HepG2 (cell line): ENCODE data around the gene SERPINA6. TPM values are rescaled to one million over a fixed set of nuclear protein-coding genes. Genes with fewer than 3 reads are reported as not detected.
A peak's percentile ranks its signal among the peaks of the same experiment; 100 is the strongest.

Source experiments
- AGO1 ChIP-seq: fragments of 200-400 bp; formaldehyde crosslinking; IDR thresholded peaks from 2 replicates; pipeline ENCODE4 v1.6.1; 2017; ENCODE audit warnings: mild to moderate bottlenecking, low read depth, low read length, moderate library complexity; ENCODE audit not compliant: poor library complexity, severe bottlenecking
- FLYWCH1 ChIP-seq: sonication (generic); formaldehyde crosslinking; IDR thresholded peaks from 2 replicates; pipeline ENCODE4 v1.8.1; 2023; ENCODE audit warnings: mild to moderate bottlenecking, missing genetic modification reagents
- FOXO1 ChIP-seq: sonication (generic); formaldehyde crosslinking; IDR thresholded peaks from 2 replicates; pipeline ENCODE4 v1.4.0; 2020; ENCODE audit warnings: missing genetic modification reagents
- GATAD1 ChIP-seq: IDR thresholded peaks from 2 replicates; pipeline ENCODE4 v1.6.1; 2016; ENCODE audit warnings: missing genetic modification reagents, missing compliant biosample characterization
- GPN1 ChIP-seq: sonication (generic); formaldehyde crosslinking; IDR thresholded peaks from 2 replicates; pipeline ENCODE4 v1.5.1; 2020; ENCODE audit warnings: missing genetic modification reagents, borderline replicate concordance
- MEIS1 ChIP-seq: sonication (generic); formaldehyde crosslinking; IDR thresholded peaks from 2 replicates; pipeline ENCODE4 v1.9.0; 2021; ENCODE audit warnings: mild to moderate bottlenecking, missing genetic modification reagents, moderate library complexity, borderline replicate concordance
- ZNF446 ChIP-seq: sonication (generic); formaldehyde crosslinking; IDR thresholded peaks from 2 replicates; pipeline ENCODE4 v1.5.0; 2020; ENCODE audit warnings: mild to moderate bottlenecking, missing genetic modification reagents
- polyA plus RNA-seq, 8 experiments: library from polyadenylated mRNA; depleted of rRNA in 3 of 8; stranded (reverse) in 7 of 8; unstranded in 1 of 8; fragments of >200 nt; fragmentation: Illumina TruSeq in 4 of 8; extraction: Trizol in 4 of 8; gene quantifications; 2 replicates each; pipeline versions ENCODE4 v1.2.1 to v1.2.3, GENCODE V29; 2011 to 2016; ENCODE audit warnings: low read depth in 4 of 8, missing spikeins in 1 of 8, mixed read lengths in 1 of 8; ENCODE audit not compliant: insufficient read depth in 1 of 8
- total RNA-seq, 5 experiments: library from RNA; depleted of rRNA; stranded (reverse); fragments of >200 nt; fragmentation: Illumina TruSeq; extraction: Trizol; gene quantifications; 2 replicates each; pipeline ENCODE4 v1.2.3, GENCODE V29; 2016; ENCODE audit warnings: low read depth in 1 of 5
- TF ChIP-seq, protein P1 (sequence below): IDR thresholded peaks from 2 replicates; pipeline ENCODE4 v1.4.0; 2020; ENCODE audit warnings: mild to moderate bottlenecking, missing genetic modification reagents
- TF ChIP-seq, protein P2 (sequence below): sonication (generic); formaldehyde crosslinking; IDR thresholded peaks from 2 replicates; pipeline ENCODE4 v1.5.1; 2020; ENCODE audit warnings: mild to moderate bottlenecking, missing genetic modification reagents, borderline replicate concordance
- TF ChIP-seq, protein P3 (sequence below): sonication (generic); formaldehyde crosslinking; IDR thresholded peaks from 2 replicates; pipeline ENCODE4 v1.4.0; 2020; ENCODE audit warnings: missing genetic modification reagents
- TF ChIP-seq, protein P4 (sequence below): sonication (generic); formaldehyde crosslinking; IDR thresholded peaks from 2 replicates; pipeline ENCODE4 v1.5.0; 2020; ENCODE audit warnings: mild to moderate bottlenecking, missing genetic modification reagents, borderline replicate concordance
- TF ChIP-seq, protein P5 (sequence below): sonication (generic); formaldehyde crosslinking; IDR thresholded peaks from 2 replicates; pipeline ENCODE4 v1.4.0; 2020; ENCODE audit warnings: missing genetic modification reagents, borderline replicate concordance

The SERPINA6 gene
- total and polyA plus RNA-seq, 2 of the 13 experiments (the other 11 are each of a cell fraction or from before 2014, with no cell fraction given): 260 to 333 TPM

DNA sequence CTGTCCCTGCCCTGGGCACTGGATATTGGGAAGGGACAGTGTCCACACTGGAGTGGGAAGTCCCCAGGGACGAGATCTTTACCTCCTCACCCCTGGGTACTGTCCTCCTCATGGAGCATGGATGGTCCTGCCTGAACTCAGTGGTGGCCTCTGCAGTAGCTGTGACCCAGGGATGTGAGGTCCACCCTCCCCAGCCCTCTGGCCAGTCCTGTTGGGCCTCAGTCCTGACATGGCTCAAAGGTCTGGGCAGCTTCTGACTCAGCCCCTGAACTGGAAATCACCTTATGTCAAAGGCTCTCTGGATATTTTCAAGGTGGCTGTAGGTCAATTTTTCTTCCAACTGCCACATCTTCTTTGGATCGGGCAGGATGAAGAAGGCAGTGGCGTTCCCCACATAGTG is 40.9 kb upstream of the SERPINA6 start (continued):
- TF ChIP-seq, protein P1, sequence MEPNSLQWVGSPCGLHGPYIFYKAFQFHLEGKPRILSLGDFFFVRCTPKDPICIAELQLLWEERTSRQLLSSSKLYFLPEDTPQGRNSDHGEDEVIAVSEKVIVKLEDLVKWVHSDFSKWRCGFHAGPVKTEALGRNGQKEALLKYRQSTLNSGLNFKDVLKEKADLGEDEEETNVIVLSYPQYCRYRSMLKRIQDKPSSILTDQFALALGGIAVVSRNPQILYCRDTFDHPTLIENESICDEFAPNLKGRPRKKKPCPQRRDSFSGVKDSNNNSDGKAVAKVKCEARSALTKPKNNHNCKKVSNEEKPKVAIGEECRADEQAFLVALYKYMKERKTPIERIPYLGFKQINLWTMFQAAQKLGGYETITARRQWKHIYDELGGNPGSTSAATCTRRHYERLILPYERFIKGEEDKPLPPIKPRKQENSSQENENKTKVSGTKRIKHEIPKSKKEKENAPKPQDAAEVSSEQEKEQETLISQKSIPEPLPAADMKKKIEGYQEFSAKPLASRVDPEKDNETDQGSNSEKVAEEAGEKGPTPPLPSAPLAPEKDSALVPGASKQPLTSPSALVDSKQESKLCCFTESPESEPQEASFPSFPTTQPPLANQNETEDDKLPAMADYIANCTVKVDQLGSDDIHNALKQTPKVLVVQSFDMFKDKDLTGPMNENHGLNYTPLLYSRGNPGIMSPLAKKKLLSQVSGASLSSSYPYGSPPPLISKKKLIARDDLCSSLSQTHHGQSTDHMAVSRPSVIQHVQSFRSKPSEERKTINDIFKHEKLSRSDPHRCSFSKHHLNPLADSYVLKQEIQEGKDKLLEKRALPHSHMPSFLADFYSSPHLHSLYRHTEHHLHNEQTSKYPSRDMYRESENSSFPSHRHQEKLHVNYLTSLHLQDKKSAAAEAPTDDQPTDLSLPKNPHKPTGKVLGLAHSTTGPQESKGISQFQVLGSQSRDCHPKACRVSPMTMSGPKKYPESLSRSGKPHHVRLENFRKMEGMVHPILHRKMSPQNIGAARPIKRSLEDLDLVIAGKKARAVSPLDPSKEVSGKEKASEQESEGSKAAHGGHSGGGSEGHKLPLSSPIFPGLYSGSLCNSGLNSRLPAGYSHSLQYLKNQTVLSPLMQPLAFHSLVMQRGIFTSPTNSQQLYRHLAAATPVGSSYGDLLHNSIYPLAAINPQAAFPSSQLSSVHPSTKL (CRISPR knock-in tag): no peak
- TF ChIP-seq, protein P2, sequence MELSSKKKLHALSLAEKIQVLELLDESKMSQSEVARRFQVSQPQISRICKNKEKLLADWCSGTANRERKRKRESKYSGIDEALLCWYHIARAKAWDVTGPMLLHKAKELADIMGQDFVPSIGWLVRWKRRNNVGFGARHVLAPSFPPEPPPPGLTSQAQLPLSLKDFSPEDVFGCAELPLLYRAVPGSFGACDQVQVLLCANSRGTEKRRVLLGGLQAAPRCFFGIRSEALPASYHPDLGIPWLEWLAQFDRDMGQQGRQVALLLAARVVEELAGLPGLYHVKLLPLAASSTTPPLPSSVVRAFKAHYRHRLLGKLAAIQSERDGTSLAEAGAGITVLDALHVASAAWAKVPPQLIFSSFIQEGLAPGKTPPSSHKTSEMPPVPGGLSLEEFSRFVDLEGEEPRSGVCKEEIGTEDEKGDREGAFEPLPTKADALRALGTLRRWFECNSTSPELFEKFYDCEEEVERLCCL (CRISPR knock-in tag): no peak
- TF ChIP-seq, protein P3, sequence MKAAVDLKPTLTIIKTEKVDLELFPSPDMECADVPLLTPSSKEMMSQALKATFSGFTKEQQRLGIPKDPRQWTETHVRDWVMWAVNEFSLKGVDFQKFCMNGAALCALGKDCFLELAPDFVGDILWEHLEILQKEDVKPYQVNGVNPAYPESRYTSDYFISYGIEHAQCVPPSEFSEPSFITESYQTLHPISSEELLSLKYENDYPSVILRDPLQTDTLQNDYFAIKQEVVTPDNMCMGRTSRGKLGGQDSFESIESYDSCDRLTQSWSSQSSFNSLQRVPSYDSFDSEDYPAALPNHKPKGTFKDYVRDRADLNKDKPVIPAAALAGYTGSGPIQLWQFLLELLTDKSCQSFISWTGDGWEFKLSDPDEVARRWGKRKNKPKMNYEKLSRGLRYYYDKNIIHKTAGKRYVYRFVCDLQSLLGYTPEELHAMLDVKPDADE (CRISPR knock-in tag): no peak
- TF ChIP-seq FLYWCH1 (CRISPR knock-in tag) (no peak), GATAD1 (no peak), MEIS1 (CRISPR knock-in tag) (no peak), GPN1 (CRISPR knock-in tag) (no peak), FOXO1 (CRISPR knock-in tag) (0 out of 2 replicates have a peak, but pooled peaks have one; percentile 21), AGO1 (no peak), ZNF446 (no peak)
- TF ChIP-seq, protein P4, sequence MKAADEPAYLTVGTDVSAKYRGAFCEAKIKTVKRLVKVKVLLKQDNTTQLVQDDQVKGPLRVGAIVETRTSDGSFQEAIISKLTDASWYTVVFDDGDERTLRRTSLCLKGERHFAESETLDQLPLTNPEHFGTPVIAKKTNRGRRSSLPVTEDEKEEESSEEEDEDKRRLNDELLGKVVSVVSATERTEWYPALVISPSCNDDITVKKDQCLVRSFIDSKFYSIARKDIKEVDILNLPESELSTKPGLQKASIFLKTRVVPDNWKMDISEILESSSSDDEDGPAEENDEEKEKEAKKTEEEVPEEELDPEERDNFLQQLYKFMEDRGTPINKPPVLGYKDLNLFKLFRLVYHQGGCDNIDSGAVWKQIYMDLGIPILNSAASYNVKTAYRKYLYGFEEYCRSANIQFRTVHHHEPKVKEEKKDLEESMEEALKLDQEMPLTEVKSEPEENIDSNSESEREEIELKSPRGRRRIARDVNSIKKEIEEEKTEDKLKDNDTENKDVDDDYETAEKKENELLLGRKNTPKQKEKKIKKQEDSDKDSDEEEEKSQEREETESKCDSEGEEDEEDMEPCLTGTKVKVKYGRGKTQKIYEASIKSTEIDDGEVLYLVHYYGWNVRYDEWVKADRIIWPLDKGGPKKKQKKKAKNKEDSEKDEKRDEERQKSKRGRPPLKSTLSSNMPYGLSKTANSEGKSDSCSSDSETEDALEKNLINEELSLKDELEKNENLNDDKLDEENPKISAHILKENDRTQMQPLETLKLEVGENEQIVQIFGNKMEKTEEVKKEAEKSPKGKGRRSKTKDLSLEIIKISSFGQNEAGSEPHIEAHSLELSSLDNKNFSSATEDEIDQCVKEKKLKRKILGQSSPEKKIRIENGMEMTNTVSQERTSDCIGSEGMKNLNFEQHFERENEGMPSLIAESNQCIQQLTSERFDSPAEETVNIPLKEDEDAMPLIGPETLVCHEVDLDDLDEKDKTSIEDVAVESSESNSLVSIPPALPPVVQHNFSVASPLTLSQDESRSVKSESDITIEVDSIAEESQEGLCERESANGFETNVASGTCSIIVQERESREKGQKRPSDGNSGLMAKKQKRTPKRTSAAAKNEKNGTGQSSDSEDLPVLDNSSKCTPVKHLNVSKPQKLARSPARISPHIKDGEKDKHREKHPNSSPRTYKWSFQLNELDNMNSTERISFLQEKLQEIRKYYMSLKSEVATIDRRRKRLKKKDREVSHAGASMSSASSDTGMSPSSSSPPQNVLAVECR (CRISPR knock-in tag): no peak
- TF ChIP-seq, protein P5, sequence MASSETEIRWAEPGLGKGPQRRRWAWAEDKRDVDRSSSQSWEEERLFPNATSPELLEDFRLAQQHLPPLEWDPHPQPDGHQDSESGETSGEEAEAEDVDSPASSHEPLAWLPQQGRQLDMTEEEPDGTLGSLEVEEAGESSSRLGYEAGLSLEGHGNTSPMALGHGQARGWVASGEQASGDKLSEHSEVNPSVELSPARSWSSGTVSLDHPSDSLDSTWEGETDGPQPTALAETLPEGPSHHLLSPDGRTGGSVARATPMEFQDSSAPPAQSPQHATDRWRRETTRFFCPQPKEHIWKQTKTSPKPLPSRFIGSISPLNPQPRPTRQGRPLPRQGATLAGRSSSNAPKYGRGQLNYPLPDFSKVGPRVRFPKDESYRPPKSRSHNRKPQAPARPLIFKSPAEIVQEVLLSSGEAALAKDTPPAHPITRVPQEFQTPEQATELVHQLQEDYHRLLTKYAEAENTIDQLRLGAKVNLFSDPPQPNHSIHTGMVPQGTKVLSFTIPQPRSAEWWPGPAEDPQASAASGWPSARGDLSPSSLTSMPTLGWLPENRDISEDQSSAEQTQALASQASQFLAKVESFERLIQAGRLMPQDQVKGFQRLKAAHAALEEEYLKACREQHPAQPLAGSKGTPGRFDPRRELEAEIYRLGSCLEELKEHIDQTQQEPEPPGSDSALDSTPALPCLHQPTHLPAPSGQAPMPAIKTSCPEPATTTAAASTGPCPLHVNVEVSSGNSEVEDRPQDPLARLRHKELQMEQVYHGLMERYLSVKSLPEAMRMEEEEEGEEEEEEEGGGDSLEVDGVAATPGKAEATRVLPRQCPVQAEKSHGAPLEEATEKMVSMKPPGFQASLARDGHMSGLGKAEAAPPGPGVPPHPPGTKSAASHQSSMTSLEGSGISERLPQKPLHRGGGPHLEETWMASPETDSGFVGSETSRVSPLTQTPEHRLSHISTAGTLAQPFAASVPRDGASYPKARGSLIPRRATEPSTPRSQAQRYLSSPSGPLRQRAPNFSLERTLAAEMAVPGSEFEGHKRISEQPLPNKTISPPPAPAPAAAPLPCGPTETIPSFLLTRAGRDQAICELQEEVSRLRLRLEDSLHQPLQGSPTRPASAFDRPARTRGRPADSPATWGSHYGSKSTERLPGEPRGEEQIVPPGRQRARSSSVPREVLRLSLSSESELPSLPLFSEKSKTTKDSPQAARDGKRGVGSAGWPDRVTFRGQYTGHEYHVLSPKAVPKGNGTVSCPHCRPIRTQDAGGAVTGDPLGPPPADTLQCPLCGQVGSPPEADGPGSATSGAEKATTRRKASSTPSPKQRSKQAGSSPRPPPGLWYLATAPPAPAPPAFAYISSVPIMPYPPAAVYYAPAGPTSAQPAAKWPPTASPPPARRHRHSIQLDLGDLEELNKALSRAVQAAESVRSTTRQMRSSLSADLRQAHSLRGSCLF (CRISPR knock-in tag): no peak
